MM.1S (cell line): ENCODE data around the gene SH3RF3.
"Not testable (repeated sequence)": the region's sequence is repeated elsewhere in the genome, so short reads cannot be mapped to it uniquely, and the experiment has no call there.

Experiments
- DNase-seq: peaks from one replicate; pipeline ENCODE4 v3.0.0-alpha.2; 2015
- H2AFZ ChIP-seq: fragments of 300-600 bp; sonication (generic); 2 replicates; pipeline ENCODE4 v1.6.0; 2016; ENCODE audit warnings: antibody characterized with exemption, low read length
- H3F3A ChIP-seq: fragments of 300-600 bp; sonication (generic); 2 replicates; pipeline ENCODE4 v1.6.1; 2016; ENCODE audit warnings: mild to moderate bottlenecking, antibody characterized with exemption, low read length, moderate library complexity, mixed read lengths; ENCODE audit not compliant: insufficient read depth
- H3K27ac ChIP-seq: fragments of 300-600 bp; sonication (generic); 2 replicates; pipeline ENCODE4 v1.5.1; 2016; ENCODE audit warnings: mild to moderate bottlenecking, low read length
- H3K27me3 ChIP-seq: fragments of 300-600 bp; sonication (generic); replicated peaks from 2 replicates; pipeline ENCODE4 v1.6.0; 2016; ENCODE audit warnings: low read length; ENCODE audit not compliant: insufficient read depth
- H3K36me3 ChIP-seq: fragments of 300-600 bp; sonication (generic); replicated peaks from 2 replicates; pipeline ENCODE4 v1.6.1; 2016; ENCODE audit warnings: mild to moderate bottlenecking, low read length, mixed read lengths; ENCODE audit not compliant: insufficient read depth
- H3K4me1 ChIP-seq: fragments of 300-600 bp; sonication (generic); 2 replicates; pipeline ENCODE4 v1.6.1; 2016; ENCODE audit warnings: low read length, mixed read lengths
- H3K4me2 ChIP-seq: fragments of 300-600 bp; sonication (generic); 2 replicates; pipeline ENCODE4 v1.6.0; 2016; ENCODE audit warnings: low read depth, low read length
- H3K4me3 ChIP-seq: fragments of 300-600 bp; sonication (generic); 2 replicates; pipeline ENCODE4 v1.5.1; 2016; ENCODE audit warnings: low read length, mixed read lengths
- H3K79me2 ChIP-seq: fragments of 300-600 bp; sonication (generic); 2 replicates; pipeline ENCODE4 v1.6.1; 2016; ENCODE audit warnings: mixed run types, low read length, mixed read lengths
- H3K9ac ChIP-seq: fragments of 300-600 bp; sonication (generic); 2 replicates; pipeline ENCODE4 v1.6.1; 2016; ENCODE audit warnings: low read length, mixed read lengths
- H3K9me2 ChIP-seq: fragments of 300-600 bp; sonication (generic); replicated peaks from 2 replicates; pipeline ENCODE4 v1.6.1; 2016; ENCODE audit warnings: mild to moderate bottlenecking, low read length, mixed read lengths; ENCODE audit not compliant: insufficient read depth
- H3K9me3 ChIP-seq: fragments of 300-600 bp; sonication (generic); replicated peaks from 2 replicates; pipeline ENCODE4 v1.6.1; 2016; ENCODE audit warnings: mild to moderate bottlenecking, low read length, mixed read lengths; ENCODE audit not compliant: insufficient read depth
- H4K20me1 ChIP-seq: fragments of 300-600 bp; sonication (generic); 2 replicates; pipeline ENCODE4 v1.6.1; 2016; ENCODE audit warnings: mild to moderate bottlenecking, low read length, moderate library complexity, mixed read lengths; ENCODE audit not compliant: insufficient read depth
- EZH2 ChIP-seq: fragments of 300-600 bp; sonication (generic); optimal IDR thresholded peaks from 2 replicates; pipeline ENCODE3; 2017; ENCODE audit warnings: low read depth, mild to moderate bottlenecking, antibody characterized with exemption, low read length, mixed read lengths
- EZH2phosphoT487 ChIP-seq: fragments of 300-600 bp; sonication (generic); IDR thresholded peaks from 2 replicates; pipeline ENCODE4 v1.6.1; 2018; ENCODE audit warnings: antibody characterized with exemption, low read length
- TF ChIP-seq, protein P1 (sequence below): fragments of 300-600 bp; sonication (generic); IDR thresholded peaks from 2 replicates; pipeline ENCODE4 v1.5.1; 2016; ENCODE audit warnings: antibody characterized with exemption, low read length, mixed read lengths

SH3RF3 gene

DNA sequence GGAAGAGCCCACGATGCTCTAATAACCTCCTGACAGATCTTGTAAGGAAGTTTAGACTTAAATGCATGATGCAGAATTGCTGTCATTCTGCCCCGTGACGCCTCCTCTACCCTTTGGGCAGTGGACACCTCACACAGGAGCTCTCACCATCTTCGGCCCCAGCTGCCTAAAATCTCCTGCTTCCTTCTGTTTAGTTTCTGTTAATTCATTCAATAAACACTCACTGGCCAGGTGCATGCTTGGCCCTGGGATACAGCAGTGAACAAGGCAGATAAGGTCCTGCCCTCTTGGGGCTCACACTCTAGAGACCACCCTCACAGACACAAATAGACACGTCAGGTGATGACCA lies 403.7 kb downstream of the SH3RF3 start:
- Histone ChIP-seq H3K4me2 (no peak overlapping the region), H3K9me3 (no peaks in the 10 kb centered on the region), H3K36me3 (no peaks in the 10 kb centered on the region), H4K20me1 (no peaks in the 10 kb centered on the region), H3K9ac (no peak overlapping the region), H3K27ac (no peak overlapping the region), H3K4me3 (no peak overlapping the region), H3K27me3 (no peaks in the 10 kb centered on the region), H3K4me1 (no peaks in the 10 kb centered on the region), H3F3A (no peaks in the 10 kb centered on the region), H3K79me2 (no peaks in the 10 kb centered on the region), H3K9me2 (no peaks in the 10 kb centered on the region), H2AFZ (no peak overlapping the region)
- no peak for TF ChIP-seq EZH2phosphoT487
- TF ChIP-seq EZH2, result no peak
- TF ChIP-seq, protein P1, sequence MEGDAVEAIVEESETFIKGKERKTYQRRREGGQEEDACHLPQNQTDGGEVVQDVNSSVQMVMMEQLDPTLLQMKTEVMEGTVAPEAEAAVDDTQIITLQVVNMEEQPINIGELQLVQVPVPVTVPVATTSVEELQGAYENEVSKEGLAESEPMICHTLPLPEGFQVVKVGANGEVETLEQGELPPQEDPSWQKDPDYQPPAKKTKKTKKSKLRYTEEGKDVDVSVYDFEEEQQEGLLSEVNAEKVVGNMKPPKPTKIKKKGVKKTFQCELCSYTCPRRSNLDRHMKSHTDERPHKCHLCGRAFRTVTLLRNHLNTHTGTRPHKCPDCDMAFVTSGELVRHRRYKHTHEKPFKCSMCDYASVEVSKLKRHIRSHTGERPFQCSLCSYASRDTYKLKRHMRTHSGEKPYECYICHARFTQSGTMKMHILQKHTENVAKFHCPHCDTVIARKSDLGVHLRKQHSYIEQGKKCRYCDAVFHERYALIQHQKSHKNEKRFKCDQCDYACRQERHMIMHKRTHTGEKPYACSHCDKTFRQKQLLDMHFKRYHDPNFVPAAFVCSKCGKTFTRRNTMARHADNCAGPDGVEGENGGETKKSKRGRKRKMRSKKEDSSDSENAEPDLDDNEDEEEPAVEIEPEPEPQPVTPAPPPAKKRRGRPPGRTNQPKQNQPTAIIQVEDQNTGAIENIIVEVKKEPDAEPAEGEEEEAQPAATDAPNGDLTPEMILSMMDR, result no peak
- no peak for DNase-seq

DNA sequence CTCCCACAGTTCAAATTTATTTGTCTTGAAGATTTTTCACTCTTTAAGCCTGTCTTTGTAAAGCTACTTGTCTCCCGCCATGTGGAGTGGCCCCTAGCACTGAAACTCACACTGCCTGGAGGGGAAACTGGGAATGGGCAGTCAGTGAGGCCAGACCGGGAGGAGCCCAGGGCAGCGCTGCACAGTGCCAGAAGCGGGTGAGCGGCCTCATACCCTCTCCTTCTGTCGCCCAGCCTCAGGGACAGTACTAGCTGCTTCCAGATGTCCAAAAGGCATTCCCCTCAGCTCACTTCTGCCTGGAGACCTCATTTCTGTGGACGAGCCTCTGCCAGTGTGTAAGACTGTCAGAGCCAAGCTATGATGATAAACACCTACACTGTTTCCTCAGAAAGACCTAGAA lies 404.8 kb downstream of the SH3RF3 start:
- Histone ChIP-seq H3K79me2 (no peaks in the 10 kb centered on the region), H3K9me3 (no peaks in the 10 kb centered on the region), H3K4me2 (no peak overlapping the region), H3K27me3 (no peaks in the 10 kb centered on the region), H3K4me1 (no peaks in the 10 kb centered on the region), H3K9ac (no peak overlapping the region), H2AFZ (no peak overlapping the region), H3K36me3 (no peaks in the 10 kb centered on the region), H4K20me1 (no peaks in the 10 kb centered on the region), H3K27ac (no peak overlapping the region), H3K4me3 (no peak overlapping the region), H3K9me2 (no peaks in the 10 kb centered on the region), H3F3A (no peaks in the 10 kb centered on the region)
- no peak for DNase-seq
- TF ChIP-seq EZH2 (no peak), EZH2phosphoT487 (no peak)
- TF ChIP-seq, protein P1, result no peak

DNA sequence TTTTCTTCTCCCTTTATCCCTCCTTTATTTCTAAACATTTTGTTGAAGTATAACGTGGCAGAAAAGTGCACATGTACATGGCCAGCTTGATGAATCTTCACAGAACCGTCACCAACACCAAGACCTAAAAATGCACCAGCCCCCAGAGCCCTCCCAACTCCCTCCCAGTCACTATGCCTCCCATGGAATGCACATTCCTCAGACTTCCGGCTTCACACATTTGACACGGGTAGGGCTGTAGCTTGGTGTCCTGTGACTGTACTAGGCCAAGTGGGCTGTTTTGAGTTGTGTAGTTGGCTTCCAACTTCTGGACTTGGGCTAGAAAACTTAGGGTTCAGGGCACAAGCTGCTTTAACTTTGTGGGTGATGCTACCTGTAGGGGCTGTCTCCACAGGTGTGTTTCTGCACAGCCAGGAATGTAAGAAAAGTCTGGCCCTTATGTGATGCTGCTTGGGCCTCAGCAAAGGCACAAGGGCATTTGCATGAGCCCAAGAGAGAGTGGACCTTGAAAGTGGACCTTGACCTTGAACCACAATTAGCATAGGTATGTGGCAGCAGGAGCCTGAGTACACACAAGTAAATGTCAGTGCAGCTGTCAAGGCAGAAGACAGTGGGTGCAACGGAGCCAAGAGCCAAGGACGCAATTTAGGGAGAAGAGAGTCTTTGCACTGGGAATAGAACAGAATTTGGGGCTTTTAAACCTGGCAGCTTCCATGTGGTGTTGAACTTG lies 406.4 kb downstream of the SH3RF3 start:
- Histone ChIP-seq H3F3A (no peaks in the 10 kb centered on the region), H3K79me2 (no peaks in the 10 kb centered on the region), H4K20me1 (no peaks in the 10 kb centered on the region), H3K4me1 (no peaks in the 10 kb centered on the region), H3K36me3 (no peaks in the 10 kb centered on the region), H2AFZ (no peak overlapping the region), H3K9me2 (no peaks in the 10 kb centered on the region), H3K27me3 (no peaks in the 10 kb centered on the region), H3K4me3 (no peak overlapping the region), H3K9ac (no peak overlapping the region), H3K4me2 (no peak overlapping the region), H3K27ac (no peak overlapping the region), H3K9me3 (no peaks in the 10 kb centered on the region)
- no peak for DNase-seq
- TF ChIP-seq EZH2, result no peak
- TF ChIP-seq, protein P1, result no peak
- no peak for TF ChIP-seq EZH2phosphoT487

DNA sequence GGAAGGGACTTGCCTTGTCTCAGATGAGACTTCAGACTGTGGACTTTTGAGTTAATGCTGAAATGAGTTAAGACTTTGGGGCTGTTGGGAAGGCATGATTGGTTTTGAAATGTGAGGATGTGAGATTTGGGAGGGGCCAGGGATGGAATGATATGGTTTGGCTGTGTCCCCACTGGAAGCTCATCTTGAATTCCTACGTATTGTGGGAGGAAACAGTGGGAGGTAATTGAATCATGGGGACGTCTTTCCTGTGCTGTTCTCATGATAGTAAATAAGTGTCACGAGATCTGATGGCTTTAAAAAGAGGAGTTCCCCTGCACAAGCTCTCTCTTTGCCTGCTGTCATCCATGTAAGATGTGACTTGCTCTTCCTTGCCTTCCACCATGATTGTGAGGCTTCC lies 407.6 kb downstream of the SH3RF3 start:
- H3K4me2 ChIP-seq, H3K4me1 ChIP-seq, H3K9me3 ChIP-seq, H4K20me1 ChIP-seq, H3K36me3 ChIP-seq, H3K9me2 ChIP-seq, H3K9ac ChIP-seq, H3K27me3 ChIP-seq, H3K4me3 ChIP-seq, H3K27ac ChIP-seq, DNase-seq, H2AFZ ChIP-seq, H3F3A ChIP-seq, H3K79me2 ChIP-seq: not testable (repeated sequence)
